Body of pancreas (tissue), 4 donors: Measurements from ENCODE around the gene IL1RAPL1.

Source experiments
- CTCF ChIP-seq, 7 experiments: fragments of 450-650 bp in 4 of 7; fragments of 200-600 bp in 3 of 7; sonication (generic) in 3 of 7; IDR thresholded peaks; one replicate each; pipeline ENCODE4 v1.5.1; 2016 to 2019; ENCODE audit warnings: antibody characterized with exemption in 7 of 7
- POLR2A ChIP-seq, 3 donors: fragments of 450-650 bp; IDR thresholded peaks; one replicate each; pipeline ENCODE4 v1.6.1; 2016; ENCODE audit warnings: antibody characterized with exemption in 3 of 3, mild to moderate bottlenecking in 2 of 3

GRCh38 chrX:29024871-29025270 is 437.6 kb downstream of the IL1RAPL1 start:
- TF ChIP-seq CTCF (IDR thresholded peaks at IDR 0.05) = no peak
- no peak for TF ChIP-seq POLR2A (IDR thresholded peaks at IDR 0.05)
